HCT116 (cell line): Measurements from ENCODE around the gene ST3GAL2. TPM values are rescaled to one million over a fixed set of nuclear protein-coding genes. Genes with fewer than 3 reads are reported as not detected.

Source experiments
- ATAC-seq: fragments of 200-7000 bp; cut with Tn5 transposase; 2 replicates; pipeline ENCODE4 v1.9.1; 2020; ENCODE audit warnings: mild to moderate bottlenecking, moderate library complexity
- BruUV-seq: library from RNA; stranded (reverse); fragments of 400-500 nt; replicated peaks from 2 replicates; lab custom pipeline; 2021; lab: Mats Ljungman, UMichigan
- CTCF ChIA-PET: fragments of 300-600 bp; sonication (Branson Sonifier 250); formaldehyde crosslinking; loops from one replicate; lab custom pipeline; 2021; ENCODE audit warnings: antibody characterized with exemption; lab: Charles Lee
- POLR2A ChIA-PET: fragments of 300-600, 350-600 bp; sonication (Branson Sonifier 250); formaldehyde crosslinking; loops from one replicate; lab custom pipeline; 2021; ENCODE audit warnings: antibody characterized with exemption; lab: Charles Lee
- RAD21 ChIA-PET, 2 experiments: fragments of 300-600 bp; sonication (Branson Sonifier 250); formaldehyde crosslinking; loops; one replicate each; lab custom pipeline; 2023; ENCODE audit warnings: low total read pairs in 2 of 2; ENCODE audit not compliant: uncharacterized antibody in 2 of 2, unreplicated experiment in 2 of 2, low non-redundant PET in 1 of 2; lab: Charles Lee
- DNase-seq: peaks from one replicate; pipeline ENCODE4 v3.0.0-alpha.2; 2010; ENCODE audit warnings: low read depth, low spot score
- H2AFZ ChIP-seq: fragments of 200-600 bp; shearing (Covaris generic), sonication (generic); 2 replicates; pipeline ENCODE4 v1.6.1; 2017; ENCODE audit warnings: low read depth, mixed run types, mixed read lengths, antibody characterized with exemption, low read length; ENCODE audit not compliant: poor library complexity, severe bottlenecking
- H3K27ac ChIP-seq: 2 replicates; pipeline ENCODE4 v1.5.1; 2012; ENCODE audit warnings: low read depth, low read length
- H3K27me3 ChIP-seq: fragments of 200-600 bp; sonication (generic); 2 replicates; pipeline ENCODE4 v1.6.1; 2016; ENCODE audit warnings: mixed run types, low read length, mixed read lengths; ENCODE audit not compliant: insufficient read depth
- H3K36me3 ChIP-seq, 2 experiments: fragments of 200-500 bp in 1 of 2; fragments of 200-600 bp in 1 of 2; sonication (Bioruptor generic) in 1 of 2; sonication (generic) in 1 of 2; 2 replicates each; pipeline versions ENCODE4 v1.5.1 to v1.6.1; 2014 to 2016; ENCODE audit warnings: low read length in 2 of 2, inconsistent platforms in 1 of 2, mixed read lengths in 1 of 2, mixed run types in 1 of 2; ENCODE audit not compliant: insufficient read depth in 2 of 2, control insufficient read depth in 1 of 2
- H3K4me1 ChIP-seq, 2 experiments: fragments of 200-600 bp in 1 of 2; sonication (generic) in 1 of 2; 2 replicates each; pipeline versions ENCODE4 v1.5.1 to v1.6.1; 2012 to 2017; ENCODE audit warnings: low read length in 2 of 2, inconsistent platforms in 1 of 2, mild to moderate bottlenecking in 1 of 2, mixed read lengths in 1 of 2, mixed run types in 1 of 2, moderate library complexity in 1 of 2; ENCODE audit not compliant: insufficient read depth in 2 of 2, control insufficient read depth in 1 of 2
- H3K4me2 ChIP-seq: fragments of 200-600 bp; sonication (generic); 2 replicates; pipeline ENCODE4 v1.6.1; 2017; ENCODE audit warnings: mixed run types, low read length, mixed read lengths
- H3K4me3 ChIP-seq, 2 experiments: fragments of 200-600 bp in 1 of 2; sonication (generic) in 1 of 2; replicated peaks in 1 of 2; 2 replicates each; pipeline ENCODE4 v1.5.1; 2011 to 2016; ENCODE audit warnings: low read length in 2 of 2, control low read depth in 1 of 2, low read depth in 1 of 2, mild to moderate bottlenecking in 1 of 2, mixed read lengths in 1 of 2, mixed run types in 1 of 2
- H3K79me2 ChIP-seq: fragments of 200-600 bp; sonication (generic); 2 replicates; pipeline ENCODE4 v1.6.1; 2017; ENCODE audit warnings: mild to moderate bottlenecking, mixed run types, low read length, moderate library complexity, mixed read lengths; ENCODE audit not compliant: insufficient read depth
- H3K9ac ChIP-seq: fragments of 200-600 bp; sonication (generic); 2 replicates; pipeline ENCODE4 v1.6.1; 2016; ENCODE audit warnings: low read length, mixed read lengths
- H3K9me2 ChIP-seq: fragments of 200-600 bp; sonication (generic), shearing (Covaris generic); 2 replicates; pipeline ENCODE4 v1.6.1; 2017; ENCODE audit warnings: mixed run types, mild to moderate bottlenecking, moderate library complexity; ENCODE audit not compliant: insufficient read depth
- H3K9me3 ChIP-seq, 2 experiments: fragments of 200-500 bp in 1 of 2; fragments of 200-600 bp in 1 of 2; sonication (Bioruptor generic) in 1 of 2; sonication (generic) in 1 of 2; 2 replicates each; pipeline ENCODE4 v1.6.1; 2014 to 2017; ENCODE audit warnings: low read length in 2 of 2, mixed read lengths in 2 of 2, inconsistent platforms in 1 of 2, low read depth in 1 of 2, mild to moderate bottlenecking in 1 of 2, mixed run types in 1 of 2, moderate library complexity in 1 of 2; ENCODE audit not compliant: control insufficient read depth in 1 of 2, insufficient read depth in 1 of 2
- H4K20me1 ChIP-seq: fragments of 200-600 bp; sonication (generic), shearing (Covaris generic); 2 replicates; pipeline ENCODE4 v1.6.1; 2017; ENCODE audit warnings: mixed run types, mild to moderate bottlenecking, moderate library complexity; ENCODE audit not compliant: insufficient read depth
- CEBPB ChIP-seq: IDR thresholded peaks from 2 replicates; pipeline ENCODE4 v1.6.1; 2012; ENCODE audit warnings: low read depth
- CTCF ChIP-seq, 3 experiments: fragments of 200-600 bp in 1 of 3; sonication (generic) in 1 of 3; IDR thresholded peaks in 2 of 3; conservative IDR thresholded peaks in 1 of 3; 2 replicates each; pipeline ENCODE4 v1.5.1; 2012 to 2017; ENCODE audit warnings: low read depth in 2 of 3, low read length in 2 of 3, antibody characterized with exemption in 1 of 3, borderline replicate concordance in 1 of 3, control low read depth in 1 of 3, mild to moderate bottlenecking in 1 of 3, mixed read lengths in 1 of 3, mixed run types in 1 of 3, moderate library complexity in 1 of 3; ENCODE audit not compliant: insufficient read depth in 1 of 3
- EGR1 ChIP-seq: IDR thresholded peaks from 2 replicates; pipeline ENCODE4 v1.6.1; 2012; ENCODE audit warnings: low read depth
- ELF1 ChIP-seq: IDR thresholded peaks from 2 replicates; pipeline ENCODE4 v1.6.1; 2012; ENCODE audit warnings: low read depth, borderline replicate concordance
- EZH2 ChIP-seq: fragments of 200-600 bp; sonication (generic); IDR thresholded peaks from 2 replicates; pipeline ENCODE4 v1.6.1; 2017; ENCODE audit warnings: antibody characterized with exemption, mixed run types
- EZH2phosphoT487 ChIP-seq: fragments of 200-600 bp; IDR thresholded peaks from 2 replicates; pipeline ENCODE4 v1.6.1; 2018; ENCODE audit warnings: antibody characterized with exemption, borderline replicate concordance
- FOSL1 ChIP-seq: IDR thresholded peaks from 2 replicates; pipeline ENCODE4 v1.6.1; 2012; ENCODE audit warnings: low read depth
- JUND ChIP-seq: IDR thresholded peaks from 2 replicates; pipeline ENCODE4 v1.6.1; 2012
- MAX ChIP-seq: IDR thresholded peaks from 2 replicates; pipeline ENCODE4 v1.6.1; 2012
- POLR2A ChIP-seq: IDR thresholded peaks from 2 replicates; pipeline ENCODE4 v1.7.0; 2011; ENCODE audit warnings: borderline replicate concordance; ENCODE audit not compliant: insufficient read depth, insufficient read length; ENCODE audit errors: extremely low read depth
- POLR2AphosphoS5 ChIP-seq: IDR thresholded peaks from 2 replicates; pipeline ENCODE4 v1.6.1; 2011; ENCODE audit warnings: mild to moderate bottlenecking, low read depth, low read length, moderate library complexity
- RAD21 ChIP-seq: IDR thresholded peaks from 2 replicates; pipeline ENCODE4 v1.6.1; 2012; ENCODE audit warnings: low read depth, mild to moderate bottlenecking
- REST ChIP-seq: IDR thresholded peaks from 2 replicates; pipeline ENCODE4 v1.6.1; 2012; ENCODE audit warnings: low read depth
- SIN3A ChIP-seq: IDR thresholded peaks from 2 replicates; pipeline ENCODE4 v1.6.1; 2012; ENCODE audit warnings: low read depth
- SP1 ChIP-seq: IDR thresholded peaks from 2 replicates; pipeline ENCODE4 v1.6.1; 2012; ENCODE audit warnings: low read depth
- SRF ChIP-seq: IDR thresholded peaks from 2 replicates; pipeline ENCODE4 v1.6.1; 2012; ENCODE audit warnings: low read depth
- TCF7L2 ChIP-seq: IDR thresholded peaks from 2 replicates; pipeline ENCODE4 v1.7.0; 2011; ENCODE audit warnings: borderline replicate concordance, inconsistent platforms; ENCODE audit not compliant: insufficient read depth, insufficient read length; ENCODE audit errors: extremely low read depth
- ZFX ChIP-seq: fragments of 450-650 bp; IDR thresholded peaks from 2 replicates; pipeline ENCODE4 v1.6.1; 2017
- ZNF274 ChIP-seq: fragments of 200-500 bp; sonication (Bioruptor generic); IDR thresholded peaks from 2 replicates; pipeline ENCODE4 v1.6.1; 2014; ENCODE audit warnings: mild to moderate bottlenecking, low read depth, low read length, inconsistent platforms
- intact Hi-C: fragments of 100-400 bp; cut with micrococcal nuclease; formaldehyde crosslinking; loops from 2 replicates; pipeline ENCODE4 v1.10.0; 2022
- total RNA-seq: library from RNA; stranded (reverse); gene quantifications from one replicate; pipeline ENCODE4 v1.2.1, GENCODE V29; 2021; ENCODE audit not compliant: unreplicated experiment

ST3GAL2 gene
- total RNA-seq, 1 experiment from 2014 or later = 9.5 TPM

- Histone ChIP-seq H2AFZ (no peak overlapping the region), H3K27me3 (no peaks in the 10 kb centered on the region), H4K20me1 (no peaks in the 10 kb centered on the region), H3K4me3 (peak overlapping the region; percentile 2 to 46), H3K36me3 (no peaks in the 10 kb centered on the region), H3K79me2 (peaks cover 6% of the 10 kb centered on the region), H3K27ac (peak overlapping the region; percentile 87), H3K9me2 (no peaks in the 10 kb centered on the region), H3K4me1 (peaks cover 36 to 58% of the 10 kb centered on the region in 2 experiments), H3K9me3 (no peaks in the 10 kb centered on the region), H3K9ac (peak overlapping the region; percentile 63), H3K4me2 (peak overlapping the region; percentile 78)
- ChIA-PET RAD21 (interaction anchor here in 1 of 2 experiments (0.5 kb wide), 1 partner anchor 31 kb away, joined by 3 read pairs; no protein-coding TSS in a partner anchor), POLR2A (interaction anchor here (1.0 to 1.1 kb wide), 4 partner anchors 12 to 47 kb away, joined by 3 to 9 read pairs (median 4); no protein-coding TSS in a partner anchor), CTCF (interaction anchor here (0.7 kb wide), 1 partner anchor 26 kb away, joined by 3 read pairs; the partner anchor contains the start of gene FCSK)
- ATAC-seq = peak; percentile 84
- intact Hi-C loops = no loop called here
- DNase-seq = peak; percentile 51
- BruUV-seq = TSS peak; percentile 59
- TF ChIP-seq JUND = no peak
- TF ChIP-seq ZNF274 = no peak
- no peak for TF ChIP-seq CEBPB
- peak; percentile 71 for TF ChIP-seq EGR1
- TF ChIP-seq REST = no peak
- TF ChIP-seq CTCF (IDR thresholded peaks at IDR 0.05 in 2 of 3, conservative IDR thresholded peaks at IDR 0.05 in 1 of 3; ENCODE audit: borderline replicate concordance in 1 of 3, insufficient read depth in 1 of 3, low read depth in 2 of 3, low read length in 2 of 3) = no peak
- no peak for TF ChIP-seq SIN3A
- TF ChIP-seq EZH2 = no peak
- peak; percentile 54; the same call in 1 of the 2 replicates for TF ChIP-seq POLR2AphosphoS5
- no peak for TF ChIP-seq EZH2phosphoT487
- TF ChIP-seq RAD21 = no peak
- TF ChIP-seq SRF = no peak
- no peak for TF ChIP-seq POLR2A
- TF ChIP-seq TCF7L2 = no peak
- peak; percentile 21; the same call in 1 of the 2 replicates for TF ChIP-seq MAX
- no peak for TF ChIP-seq ZFX
- no peak for TF ChIP-seq ELF1
- TF ChIP-seq SP1 = peak; percentile 80
- TF ChIP-seq FOSL1 = no peak
Measured at GRCh38 chr16:70428178-70428998, 10.5 kb downstream of the ST3GAL2 start.
